ENCODE data around the gene EIF2B5.

DNA sequence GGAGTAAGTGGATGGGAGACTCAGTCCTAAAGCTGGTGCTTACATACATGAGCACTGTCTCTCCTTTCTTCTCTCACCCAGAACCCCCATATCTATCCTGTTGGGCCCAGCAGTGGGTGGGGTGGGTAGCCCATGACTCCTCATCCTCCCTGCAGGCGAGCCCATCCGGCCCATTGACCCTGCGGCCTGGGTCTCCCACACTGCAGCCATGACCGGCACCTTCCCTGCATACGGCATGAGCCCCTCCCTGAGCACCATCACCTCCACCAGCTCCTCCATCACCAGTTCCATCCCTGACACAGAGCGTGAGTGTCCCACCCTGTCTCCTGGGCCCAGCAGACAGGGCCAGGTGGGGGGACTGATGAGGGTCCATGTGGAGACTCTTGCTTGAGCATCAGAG lies 31.5 kb downstream of the EIF2B5 start:
- TF ChIP-seq, protein P1, sequence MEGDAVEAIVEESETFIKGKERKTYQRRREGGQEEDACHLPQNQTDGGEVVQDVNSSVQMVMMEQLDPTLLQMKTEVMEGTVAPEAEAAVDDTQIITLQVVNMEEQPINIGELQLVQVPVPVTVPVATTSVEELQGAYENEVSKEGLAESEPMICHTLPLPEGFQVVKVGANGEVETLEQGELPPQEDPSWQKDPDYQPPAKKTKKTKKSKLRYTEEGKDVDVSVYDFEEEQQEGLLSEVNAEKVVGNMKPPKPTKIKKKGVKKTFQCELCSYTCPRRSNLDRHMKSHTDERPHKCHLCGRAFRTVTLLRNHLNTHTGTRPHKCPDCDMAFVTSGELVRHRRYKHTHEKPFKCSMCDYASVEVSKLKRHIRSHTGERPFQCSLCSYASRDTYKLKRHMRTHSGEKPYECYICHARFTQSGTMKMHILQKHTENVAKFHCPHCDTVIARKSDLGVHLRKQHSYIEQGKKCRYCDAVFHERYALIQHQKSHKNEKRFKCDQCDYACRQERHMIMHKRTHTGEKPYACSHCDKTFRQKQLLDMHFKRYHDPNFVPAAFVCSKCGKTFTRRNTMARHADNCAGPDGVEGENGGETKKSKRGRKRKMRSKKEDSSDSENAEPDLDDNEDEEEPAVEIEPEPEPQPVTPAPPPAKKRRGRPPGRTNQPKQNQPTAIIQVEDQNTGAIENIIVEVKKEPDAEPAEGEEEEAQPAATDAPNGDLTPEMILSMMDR (IDR thresholded peaks at IDR 0.05; ENCODE audit: low read depth, low read length, poor library complexity, severe bottlenecking) = no peak
- TF ChIP-seq EZH2phosphoT487 (IDR thresholded peaks at IDR 0.05; ENCODE audit: borderline replicate concordance, low read length) = no peak

All from DOHH2 (cell line).